H9 (cell line): ENCODE results near the gene AIF1. TPM values are rescaled to one million over a fixed set of nuclear protein-coding genes. Genes with fewer than 3 reads are reported as not detected.

Source experiments
- DNase-seq: peaks from one replicate; pipeline ENCODE4 v3.0.0-alpha.2; 2017
- H2AFZ ChIP-seq: one replicate; pipeline ENCODE4 v1.6.1; 2013; ENCODE audit warnings: mild to moderate bottlenecking, low read length, control low read depth, moderate library complexity
- H2AK5ac ChIP-seq: 2 replicates; pipeline ENCODE4 v1.6.1; 2013; ENCODE audit warnings: low read length, control low read depth, mixed read lengths; ENCODE audit not compliant: insufficient read length
- H2BK120ac ChIP-seq: one replicate; pipeline ENCODE4 v1.6.1; 2013; ENCODE audit warnings: low read depth, mild to moderate bottlenecking, low read length, control low read depth, inconsistent platforms; ENCODE audit not compliant: poor library complexity, severe bottlenecking
- H2BK12ac ChIP-seq: 2 replicates; pipeline ENCODE4 v1.6.1; 2013; ENCODE audit warnings: low read length, control low read depth, mixed read lengths, low read depth; ENCODE audit not compliant: insufficient read length
- H2BK15ac ChIP-seq: 2 replicates; pipeline ENCODE4 v1.6.1; 2013; ENCODE audit warnings: low read depth, low read length, control low read depth
- H2BK20ac ChIP-seq: one replicate; pipeline ENCODE4 v1.6.1; 2013; ENCODE audit warnings: low read depth, mild to moderate bottlenecking, low read length, control low read depth, inconsistent platforms; ENCODE audit not compliant: poor library complexity, severe bottlenecking
- H2BK5ac ChIP-seq: 2 replicates; pipeline ENCODE4 v1.6.1; 2013; ENCODE audit warnings: low read length, control low read depth, mixed read lengths; ENCODE audit not compliant: insufficient read length
- H3K14ac ChIP-seq: 2 replicates; pipeline ENCODE4 v1.6.1; 2013; ENCODE audit warnings: low read length, control low read depth; ENCODE audit not compliant: insufficient read depth
- H3K18ac ChIP-seq: 2 replicates; pipeline ENCODE4 v1.6.1; 2013; ENCODE audit warnings: low read depth, mild to moderate bottlenecking, mixed read lengths, low read length, control low read depth; ENCODE audit not compliant: insufficient read length
- H3K23ac ChIP-seq: 2 replicates; pipeline ENCODE4 v1.6.1; 2013; ENCODE audit warnings: low read length, control low read depth, mixed read lengths, low read depth; ENCODE audit not compliant: insufficient read length
- H3K23me2 ChIP-seq: 2 replicates; pipeline ENCODE4 v1.6.1; 2013; ENCODE audit warnings: low read depth, mild to moderate bottlenecking, mixed read lengths, low read length, control low read depth; ENCODE audit not compliant: insufficient read length, poor library complexity, severe bottlenecking
- H3K27ac ChIP-seq: 2 replicates; pipeline ENCODE4 v1.5.1; 2013; ENCODE audit warnings: low read length, control low read depth, mixed read lengths, low read depth; ENCODE audit not compliant: insufficient read length
- H3K27me3 ChIP-seq: 2 replicates; pipeline ENCODE4 v1.6.1; 2013; ENCODE audit warnings: low read length, control low read depth, inconsistent platforms; ENCODE audit not compliant: insufficient read depth
- H3K4ac ChIP-seq: 2 replicates; pipeline ENCODE4 v1.6.1; 2013; ENCODE audit warnings: low read depth, mild to moderate bottlenecking, control low read depth, inconsistent platforms, low read length, moderate library complexity
- H3K4me1 ChIP-seq: 2 replicates; pipeline ENCODE4 v1.6.1; 2013; ENCODE audit warnings: low read length, control low read depth, inconsistent platforms; ENCODE audit not compliant: insufficient read depth
- H3K4me2 ChIP-seq: 2 replicates; pipeline ENCODE4 v1.6.1; 2013; ENCODE audit warnings: low read length, control low read depth, mixed read lengths; ENCODE audit not compliant: insufficient read length, insufficient read depth
- H3K56ac ChIP-seq: 2 replicates; pipeline ENCODE4 v1.6.1; 2013; ENCODE audit warnings: low read depth, mild to moderate bottlenecking, mixed read lengths, low read length, control low read depth; ENCODE audit not compliant: insufficient read length
- H3K79me1 ChIP-seq: 2 replicates; pipeline ENCODE4 v1.6.1; 2013; ENCODE audit warnings: low read depth, mild to moderate bottlenecking, moderate library complexity, low read length, control low read depth, inconsistent platforms; ENCODE audit not compliant: insufficient read depth, poor library complexity, severe bottlenecking
- H3K79me2 ChIP-seq: 2 replicates; pipeline ENCODE4 v1.6.1; 2013; ENCODE audit warnings: low read length, control low read depth, inconsistent platforms; ENCODE audit not compliant: insufficient read depth
- H3K9ac ChIP-seq: 2 replicates; pipeline ENCODE4 v1.6.1; 2013; ENCODE audit warnings: low read length, control low read depth, mixed read lengths; ENCODE audit not compliant: insufficient read length; ENCODE audit errors: extremely low read depth
- H3K9me3 ChIP-seq: one replicate; pipeline ENCODE4 v1.6.1; 2013; ENCODE audit warnings: low read depth, low read length, inconsistent platforms; ENCODE audit not compliant: control insufficient read depth
- H3T11ph ChIP-seq: one replicate; pipeline ENCODE4 v1.6.1; 2013; ENCODE audit warnings: mild to moderate bottlenecking, low read length, control low read depth, inconsistent platforms
- H4K20me1 ChIP-seq: one replicate; pipeline ENCODE4 v1.6.1; 2013; ENCODE audit not compliant: control insufficient read depth, insufficient read length, insufficient read depth
- H4K5ac ChIP-seq: 2 replicates; pipeline ENCODE4 v1.6.1; 2013; ENCODE audit warnings: low read depth, mild to moderate bottlenecking, mixed read lengths, low read length, control low read depth; ENCODE audit not compliant: insufficient read length
- H4K8ac ChIP-seq: replicated peaks from 2 replicates; pipeline ENCODE4 v1.6.1; 2013; ENCODE audit warnings: low read length, control low read depth, mixed read lengths, low read depth; ENCODE audit not compliant: insufficient read length
- H4K91ac ChIP-seq: 2 replicates; pipeline ENCODE4 v1.6.1; 2013; ENCODE audit warnings: low read depth, mild to moderate bottlenecking, moderate library complexity, mixed read lengths, low read length, control low read depth; ENCODE audit not compliant: insufficient read length
- H3K27ac Mint-ChIP-seq, 3 experiments: 2 replicates in 2 of 3; 3 replicates in 1 of 3; pipeline ENCODE4 v1.8.0; 2020 to 2021; ENCODE audit warnings: mixed read lengths in 3 of 3, mild to moderate bottlenecking in 1 of 3, moderate library complexity in 1 of 3
- H3K27me3 Mint-ChIP-seq: 2 replicates; pipeline ENCODE4 v1.8.0; 2021; ENCODE audit warnings: low read depth, mild to moderate bottlenecking, moderate library complexity, mixed read lengths
- H3K36me3 Mint-ChIP-seq, 3 experiments: 2 replicates in 2 of 3; 3 replicates in 1 of 3; pipeline ENCODE4 v1.8.0; 2020 to 2021; ENCODE audit warnings: low read depth in 3 of 3, mixed read lengths in 3 of 3; ENCODE audit not compliant: insufficient read depth in 1 of 3
- H3K4me1 Mint-ChIP-seq, 2 experiments: 2 replicates each; pipeline ENCODE4 v1.8.0; 2020; ENCODE audit warnings: mixed read lengths in 2 of 2
- H3K4me3 Mint-ChIP-seq, 2 experiments: 2 replicates in 1 of 2; 3 replicates in 1 of 2; pipeline ENCODE4 v1.8.0; 2020 to 2021; ENCODE audit warnings: mild to moderate bottlenecking in 2 of 2, mixed read lengths in 2 of 2, moderate library complexity in 1 of 2
- H3K9me3 Mint-ChIP-seq, 2 experiments: 2 replicates in 1 of 2; 3 replicates in 1 of 2; pipeline ENCODE4 v1.8.0; 2020; ENCODE audit warnings: mild to moderate bottlenecking in 2 of 2, mixed read lengths in 2 of 2, moderate library complexity in 1 of 2
- whole genome bisulfite sequencing: extraction: QIAGEN DNeasy Blood & Tissue Kit; methylation state at CpG from one replicate; pipeline ENCODE4 v1.1.7; 2013; ENCODE audit warnings: missing lambda C conversion rate, low lambda C conversion rate, mixed read lengths; ENCODE audit not compliant: insufficient read length; ENCODE audit errors: extremely low coverage; 5-methylcytosine and 5-hydroxymethylcytosine counted together
- total RNA-seq: library from RNA; stranded (reverse); gene quantifications from 2 replicates; pipeline ENCODE4 v1.2.1, GENCODE V29; 2021
- TF ChIP-seq, protein P1 (sequence below): fragments of 200-600 bp; sonication (generic); conservative IDR thresholded peaks from 3 replicates; pipeline ENCODE4 v1.8.0; 2021; ENCODE audit warnings: antibody characterized with exemption, mild to moderate bottlenecking

The AIF1 gene
- total RNA-seq, 1 experiment from 2014 or later = 4.2 TPM

DNA sequence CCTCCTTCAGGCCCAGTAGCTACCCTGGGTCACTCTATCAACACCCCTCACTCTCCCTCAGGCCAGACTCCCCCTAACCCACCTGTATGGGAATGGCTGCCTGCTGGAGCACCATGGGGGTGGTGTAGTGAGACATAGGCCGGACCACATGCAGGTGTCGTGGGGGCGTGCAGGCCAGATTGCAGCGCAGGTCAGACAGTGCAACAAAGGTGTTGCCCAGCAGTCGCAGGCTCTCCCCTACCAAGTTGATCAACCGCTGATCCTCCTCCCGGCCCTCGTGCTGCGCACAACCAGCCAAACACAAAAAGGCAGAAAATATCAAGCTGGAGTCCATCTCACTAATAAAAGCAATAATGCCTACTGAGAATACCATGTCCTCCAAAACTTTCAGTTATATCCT, 30.3 kb downstream of the AIF1 start:
- no CpG with 5 or more reads among the region's 9 CpGs for WGBS
- H3K9me3 Mint-ChIP-seq = no peaks in the 10 kb centered on the region
- Histone ChIP-seq H2BK15ac (no peak overlapping the region), H4K5ac (no peak overlapping the region), H3K9me3 (no peaks in the 10 kb centered on the region), H3K56ac (no peak overlapping the region), H3K27ac (no peak overlapping the region), H2BK12ac (no peak overlapping the region), H3K4me2 (no peak overlapping the region), H4K8ac (no peak overlapping the region), H3K4me1 (no peaks in the 10 kb centered on the region), H4K20me1 (no peaks in the 10 kb centered on the region), H3T11ph (no peak overlapping the region), H2BK5ac (no peak overlapping the region), H3K23me2 (no peaks in the 10 kb centered on the region), H3K9ac (no peak overlapping the region), H3K18ac (no peak overlapping the region), H2AK5ac (no peak overlapping the region), H3K79me1 (no peaks in the 10 kb centered on the region), H3K4ac (no peak overlapping the region), H2BK120ac (no peak overlapping the region), H3K27me3 (no peaks in the 10 kb centered on the region), H4K91ac (no peak overlapping the region), H3K14ac (no peak overlapping the region), H3K23ac (no peak overlapping the region), H2AFZ (no peak overlapping the region), H2BK20ac (no peak overlapping the region), H3K79me2 (peaks cover 3% of the 10 kb centered on the region; the same call in 1 of the 2 replicates)
- no peaks in the 10 kb centered on the region for H3K27me3 Mint-ChIP-seq
- H3K36me3 Mint-ChIP-seq = peaks cover 64 to 92% (median 89%) of the 10 kb centered on the region in 3 experiments
- TF ChIP-seq, protein P1, sequence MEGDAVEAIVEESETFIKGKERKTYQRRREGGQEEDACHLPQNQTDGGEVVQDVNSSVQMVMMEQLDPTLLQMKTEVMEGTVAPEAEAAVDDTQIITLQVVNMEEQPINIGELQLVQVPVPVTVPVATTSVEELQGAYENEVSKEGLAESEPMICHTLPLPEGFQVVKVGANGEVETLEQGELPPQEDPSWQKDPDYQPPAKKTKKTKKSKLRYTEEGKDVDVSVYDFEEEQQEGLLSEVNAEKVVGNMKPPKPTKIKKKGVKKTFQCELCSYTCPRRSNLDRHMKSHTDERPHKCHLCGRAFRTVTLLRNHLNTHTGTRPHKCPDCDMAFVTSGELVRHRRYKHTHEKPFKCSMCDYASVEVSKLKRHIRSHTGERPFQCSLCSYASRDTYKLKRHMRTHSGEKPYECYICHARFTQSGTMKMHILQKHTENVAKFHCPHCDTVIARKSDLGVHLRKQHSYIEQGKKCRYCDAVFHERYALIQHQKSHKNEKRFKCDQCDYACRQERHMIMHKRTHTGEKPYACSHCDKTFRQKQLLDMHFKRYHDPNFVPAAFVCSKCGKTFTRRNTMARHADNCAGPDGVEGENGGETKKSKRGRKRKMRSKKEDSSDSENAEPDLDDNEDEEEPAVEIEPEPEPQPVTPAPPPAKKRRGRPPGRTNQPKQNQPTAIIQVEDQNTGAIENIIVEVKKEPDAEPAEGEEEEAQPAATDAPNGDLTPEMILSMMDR = no peak
- no peak for DNase-seq
- H3K27ac Mint-ChIP-seq = peak overlapping the region in 1 of 3 experiments; percentile 85; a peak in 3 of 7 replicates
- peaks cover 2 to 3% of the 10 kb centered on the region in 2 experiments; a peak in 1 of 4 replicates for H3K4me1 Mint-ChIP-seq
- no peak overlapping the region for H3K4me3 Mint-ChIP-seq
